Esophagus muscularis mucosa (tissue), 4 donors: ENCODE measurements around the gene SETMAR. TPM values are rescaled to one million over a fixed set of nuclear protein-coding genes. Genes with fewer than 3 reads are reported as not detected.

Source experiments
- DNase-seq: peaks from one replicate; pipeline ENCODE4 v3.0.0-alpha.2; 2017; ENCODE audit errors: extremely low spot score
- H3K27ac ChIP-seq, 4 donors: fragments of 200-600 bp; sonication (generic); replicated peaks in 1 of 4; 1 replicate in 3 of 4; 2 replicates in 1 of 4; pipeline ENCODE4 v1.5.1; 2016 to 2019; ENCODE audit warnings: mild to moderate bottlenecking in 1 of 4
- H3K27me3 ChIP-seq, 4 donors: fragments of 200-600 bp; sonication (generic); one replicate each; pipeline versions ENCODE4 v1.5.1 to v1.6.0; 2016 to 2019
- H3K36me3 ChIP-seq, 4 donors: fragments of 200-600 bp; sonication (generic); one replicate each; pipeline ENCODE4 v1.5.1; 2016 to 2019
- H3K4me1 ChIP-seq, 4 donors: fragments of 200-600 bp; sonication (generic); one replicate each; pipeline ENCODE4 v1.5.1; 2016 to 2019
- H3K4me3 ChIP-seq, 4 donors: fragments of 200-600 bp; sonication (generic); 1 replicate in 2 of 4; 2 replicates in 2 of 4; pipeline ENCODE4 v1.5.1; 2016 to 2019; ENCODE audit warnings: mild to moderate bottlenecking in 4 of 4, moderate library complexity in 1 of 4
- H3K9me3 ChIP-seq, 4 donors: fragments of 200-600 bp; sonication (generic); 1 replicate in 3 of 4; 2 replicates in 1 of 4; pipeline ENCODE4 v1.5.1; 2016 to 2019
- CTCF ChIP-seq, 3 experiments: fragments of 200-600 bp in 2 of 3; fragments of 450-650 bp in 1 of 3; sonication (generic) in 2 of 3; IDR thresholded peaks; one replicate each; pipeline ENCODE4 v1.5.1; 2017 to 2019; ENCODE audit warnings: antibody characterized with exemption in 3 of 3, mild to moderate bottlenecking in 2 of 3, moderate library complexity in 1 of 3
- EP300 ChIP-seq: sonication (generic); formaldehyde crosslinking; IDR thresholded peaks from one replicate; pipeline ENCODE4 v1.6.1; 2017; ENCODE audit warnings: antibody characterized with exemption
- POLR2A ChIP-seq: fragments of 450-650 bp; IDR thresholded peaks from one replicate; pipeline ENCODE4 v1.6.1; 2017; ENCODE audit warnings: antibody characterized with exemption, moderate library complexity, mild to moderate bottlenecking, low read depth
- POLR2AphosphoS5 ChIP-seq, 2 donors: sonication (generic); formaldehyde crosslinking; IDR thresholded peaks; one replicate each; pipeline ENCODE4 v1.6.1; 2017; ENCODE audit warnings: antibody characterized with exemption in 2 of 2
- WGBS: methylation state at CpG from one replicate; pipeline ENCODE4 v1.1.5; 2018; 5-methylcytosine and 5-hydroxymethylcytosine counted together
- intact Hi-C: fragments of 100-400 bp; cut with DNase I; formaldehyde crosslinking; loops from one replicate; pipeline ENCODE4 v1.15.1; 2023
- total RNA-seq, 4 donors: library from RNA; depleted of rRNA; stranded (reverse); fragments of >200 nt; gene quantifications; one replicate each; pipeline versions ENCODE4 v1.1.0 to v1.2.1, GENCODE V29; 2016

The SETMAR gene
- total RNA-seq, 4 donors from 2014 or later: 28.5 to 42.6 (median 31.4) TPM

DNA sequence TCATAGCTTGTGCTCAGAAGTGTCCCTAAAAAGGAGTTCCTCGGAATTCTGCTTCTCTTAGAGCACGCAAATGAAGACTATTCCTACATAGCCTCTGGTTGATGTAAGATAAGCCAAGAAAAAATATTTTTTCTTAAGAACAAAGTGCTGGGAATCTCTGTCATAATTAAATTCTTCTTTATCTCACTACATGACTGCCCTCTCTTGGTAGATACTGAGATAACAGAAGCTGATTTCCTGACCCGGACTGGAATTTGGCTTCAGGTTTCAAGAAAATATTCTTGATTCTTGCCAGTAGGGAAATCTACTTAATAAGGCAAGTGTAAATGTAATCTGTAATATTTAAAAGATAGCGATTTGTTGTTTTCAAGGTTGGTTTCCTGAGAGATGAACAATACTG is 31.3 kb upstream of the SETMAR start:
- DNase-seq: no peak
- Histone ChIP-seq H3K27ac (no peak overlapping the region), H3K9me3 (no peaks in the 10 kb centered on the region), H3K27me3 (no peaks in the 10 kb centered on the region), H3K36me3 (no peaks in the 10 kb centered on the region), H3K4me3 (no peak overlapping the region), H3K4me1 (peaks cover 0 to 12% (median 9%) of the 10 kb centered on the region in 4 donors)
- TF ChIP-seq POLR2AphosphoS5 (IDR thresholded peaks at IDR 0.05) (no peak), POLR2A (no peak), EP300 (no peak), CTCF (IDR thresholded peaks at IDR 0.05) (peak; percentile 45 to 56 (median 47))
- WGBS: 7% methylated on average over 4 of the region's 4 CpGs
- intact Hi-C loops: no loop called here

DNA sequence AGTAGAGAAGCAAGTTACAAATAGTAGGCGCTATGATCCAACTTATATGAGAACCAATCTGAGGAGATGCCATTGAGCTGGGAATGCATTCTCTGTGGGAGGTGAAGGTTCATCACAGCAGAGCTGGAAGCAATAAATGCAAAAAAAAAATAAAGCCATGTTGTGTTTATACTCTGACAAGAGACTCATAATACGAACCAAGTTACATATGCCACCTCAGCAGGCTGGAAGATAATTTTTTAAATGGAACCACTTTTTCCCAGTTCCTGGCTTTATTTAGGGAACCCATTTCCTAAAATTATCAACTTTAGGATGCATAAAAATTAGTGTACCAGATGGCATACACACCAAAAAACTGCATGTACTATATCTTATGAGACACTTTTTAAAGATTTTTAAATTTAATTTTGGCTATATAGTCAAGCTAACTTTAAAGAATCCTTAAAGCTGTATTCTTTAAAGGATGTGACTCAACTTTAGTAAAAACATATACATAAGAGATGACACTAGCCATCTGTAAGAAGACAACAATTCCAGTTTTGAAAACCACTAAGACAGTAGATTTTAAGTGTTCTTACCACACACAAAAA is 23.6 kb upstream of the SETMAR start:
- Histone ChIP-seq H3K27ac (no peak overlapping the region), H3K36me3 (no peaks in the 10 kb centered on the region), H3K4me1 (no peaks in the 10 kb centered on the region), H3K9me3 (no peaks in the 10 kb centered on the region), H3K27me3 (no peaks in the 10 kb centered on the region), H3K4me3 (no peak overlapping the region)
- 97% methylated on average over 2 of the region's 2 CpGs for WGBS
- TF ChIP-seq CTCF (IDR thresholded peaks at IDR 0.05) (no peak), POLR2AphosphoS5 (IDR thresholded peaks at IDR 0.05) (no peak), POLR2A (no peak), EP300 (no peak)
- DNase-seq: no peak
- intact Hi-C loops: no loop called here

GRCh38 chr3:4281991-4282390 is 21.2 kb upstream of the SETMAR start:
- Histone ChIP-seq H3K4me3 (no peak overlapping the region), H3K27ac (no peak overlapping the region), H3K36me3 (no peaks in the 10 kb centered on the region), H3K27me3 (no peaks in the 10 kb centered on the region), H3K9me3 (no peaks in the 10 kb centered on the region), H3K4me1 (no peaks in the 10 kb centered on the region)
- 46% methylated on average over 2 of the region's 2 CpGs for WGBS
- no peak for DNase-seq
- TF ChIP-seq POLR2AphosphoS5 (IDR thresholded peaks at IDR 0.05) (no peak), EP300 (no peak), POLR2A (no peak)
- intact Hi-C loops: no loop called here

- intact Hi-C loops: loop anchor here (5.0 kb wide), 1 partner anchor 1083 kb away; no protein-coding TSS in a partner anchor
- DNase-seq: no peak
- no peak overlapping the region for H3K4me3 ChIP-seq
- no peaks in the 10 kb centered on the region for H3K36me3 ChIP-seq
- H3K27me3 ChIP-seq: no peaks in the 10 kb centered on the region
- TF ChIP-seq EP300 (no peak), CTCF (IDR thresholded peaks at IDR 0.05) (no peak), POLR2A (no peak), POLR2AphosphoS5 (IDR thresholded peaks at IDR 0.05) (no peak)
- no peak overlapping the region for H3K27ac ChIP-seq
- H3K4me1 ChIP-seq: no peaks in the 10 kb centered on the region
- H3K9me3 ChIP-seq: no peaks in the 10 kb centered on the region
- 63% methylated on average over 4 of the region's 4 CpGs for WGBS
These were observed 18.3 kb upstream of the SETMAR start for GRCh38 chr3:4284865-4285264.

- TF ChIP-seq POLR2AphosphoS5 (IDR thresholded peaks at IDR 0.05) (no peak), CTCF (IDR thresholded peaks at IDR 0.05) (no peak), POLR2A (no peak), EP300 (no peak)
- H3K9me3 ChIP-seq: no peaks in the 10 kb centered on the region
- H3K36me3 ChIP-seq: no peaks in the 10 kb centered on the region
- no peaks in the 10 kb centered on the region for H3K4me1 ChIP-seq
- H3K27ac ChIP-seq: no peak overlapping the region
- 81% methylated on average over 4 of the region's 4 CpGs for WGBS
- H3K4me3 ChIP-seq: no peak overlapping the region
- no peak for DNase-seq
- H3K27me3 ChIP-seq: no peaks in the 10 kb centered on the region
- intact Hi-C loops: loop anchor here (5.0 kb wide), 1 partner anchor 1087 kb away; no protein-coding TSS in a partner anchor
These were observed 14.1 kb upstream of the SETMAR start for GRCh38 chr3:4289044-4289443.
